Measurements from ENCODE around the gene PUSL1. TPM values are rescaled to one million over a fixed set of nuclear protein-coding genes. Genes with fewer than 3 reads are reported as not detected.

The PUSL1 gene
- total RNA-seq, 1 donor from 2014 or later: 28.3 TPM

GRCh38 chr1:1262071-1262470 is 46.3 kb upstream of the PUSL1 start:
- H3K4me3 ChIP-seq: no peak overlapping the region

GRCh38 chr1:1262758-1263157 is 45.6 kb upstream of the PUSL1 start:
- Histone ChIP-seq H3K27me3 (no peaks in the 10 kb centered on the region), H3K4me3 (no peak overlapping the region), H3K9me3 (no peaks in the 10 kb centered on the region), H3K27ac (no peak overlapping the region), H3K36me3 (peaks cover 57 to 92% of the 10 kb centered on the region in 2 donors), H3K4me1 (no peaks in the 10 kb centered on the region)
- intact Hi-C loops (cut with DNase I): no loop called here
- no peak for TF ChIP-seq CTCF (IDR thresholded peaks at IDR 0.05)
- DNase-seq (ENCODE audit: low spot score in 2 of 2): no peak

More at GRCh38 chr1:1262071-1262470, 46.3 kb upstream of the PUSL1 start:
- Histone ChIP-seq H3K36me3 (peaks cover 54 to 91% of the 10 kb centered on the region in 2 donors), H3K4me1 (no peaks in the 10 kb centered on the region), H3K27ac (no peak overlapping the region), H3K27me3 (no peaks in the 10 kb centered on the region), H3K9me3 (no peaks in the 10 kb centered on the region)
- TF ChIP-seq CTCF (IDR thresholded peaks at IDR 0.05): no peak
- DNase-seq (ENCODE audit: low spot score in 2 of 2): no peak
- intact Hi-C loops (cut with DNase I): no loop called here

- Histone ChIP-seq H3K4me3 (no peak overlapping the region), H3K4me1 (no peaks in the 10 kb centered on the region), H3K9me3 (no peaks in the 10 kb centered on the region), H3K36me3 (peaks cover 53 to 86% of the 10 kb centered on the region in 2 donors), H3K27ac (no peak overlapping the region), H3K27me3 (no peaks in the 10 kb centered on the region)
- intact Hi-C loops (cut with DNase I): no loop called here
- DNase-seq (ENCODE audit: low spot score in 2 of 2): no peak
- no peak for TF ChIP-seq CTCF (IDR thresholded peaks at IDR 0.05)
Observed at GRCh38 chr1:1264026-1264425, 44.4 kb upstream of the PUSL1 start.

GRCh38 chr1:1264868-1265272 is 43.5 kb upstream of the PUSL1 start:
- no peak for DNase-seq (ENCODE audit: low spot score in 2 of 2)
- H3K27ac ChIP-seq: no peak overlapping the region
- no peak overlapping the region for H3K4me3 ChIP-seq
- H3K36me3 ChIP-seq: peaks cover 46 to 78% of the 10 kb centered on the region in 2 donors
- no peaks in the 10 kb centered on the region for H3K9me3 ChIP-seq
- H3K4me1 ChIP-seq: peaks cover 0 to under 1% of the 10 kb centered on the region in 2 donors
- intact Hi-C loops (cut with DNase I): no loop called here
- TF ChIP-seq CTCF (IDR thresholded peaks at IDR 0.05): no peak
- no peaks in the 10 kb centered on the region for H3K27me3 ChIP-seq

GRCh38 chr1:1267488-1268283 is 40.7 kb upstream of the PUSL1 start:
- no peak overlapping the region for H3K4me3 ChIP-seq
- intact Hi-C loops (cut with DNase I): no loop called here
- DNase-seq (ENCODE audit: low spot score in 2 of 2): no peak
- peaks cover 23 to 49% of the 10 kb centered on the region in 2 donors for H3K36me3 ChIP-seq
- no peak overlapping the region for H3K27ac ChIP-seq
- H3K27me3 ChIP-seq: no peaks in the 10 kb centered on the region
- no peak for TF ChIP-seq CTCF (IDR thresholded peaks at IDR 0.05)
- H3K4me1 ChIP-seq: peaks cover 18 to 28% of the 10 kb centered on the region in 2 donors
- no peaks in the 10 kb centered on the region for H3K9me3 ChIP-seq

Measured in ascending aorta (tissue), 2 donors.